HG02970 (cell line): Measurements from ENCODE around the gene GARRE1.
"Not testable (repeated sequence)": the region's sequence is repeated elsewhere in the genome, so short reads cannot be mapped to it uniquely, and the experiment has no call there.

ENCODE experiments used
- ATAC-seq: cut with Tn5 transposase; IDR thresholded peaks from one replicate; pipeline ENCODE4 v1.9.1; 2021; ENCODE audit warnings: mild to moderate bottlenecking, moderate library complexity, moderate number of reproducible peaks; ENCODE audit not compliant: unreplicated experiment, low FRiP score

The GARRE1 gene

GRCh38 chr19:34257559-34257924 is 3.2 kb downstream of the GARRE1 start:
- no peak for ATAC-seq

GRCh38 chr19:34259367-34260095 is 5.2 kb downstream of the GARRE1 start:
- ATAC-seq = no peak

- no peak for ATAC-seq
These were observed 6.4 kb downstream of the GARRE1 start for GRCh38 chr19:34260771-34261173.

- ATAC-seq = no peak
These were observed 7.2 kb downstream of the GARRE1 start for GRCh38 chr19:34261334-34262109.

- ATAC-seq = no peak
These were observed 9.4 kb downstream of the GARRE1 start for GRCh38 chr19:34263745-34264237.

- ATAC-seq = no peak
These were observed 10.9 kb downstream of the GARRE1 start for GRCh38 chr19:34265221-34265650.

GRCh38 chr19:34269081-34269480 is 14.7 kb downstream of the GARRE1 start:
- no peak for ATAC-seq

- no peak for ATAC-seq
These were observed 15.1 kb downstream of the GARRE1 start for GRCh38 chr19:34269489-34269888.

GRCh38 chr19:34269968-34270621 is 15.7 kb downstream of the GARRE1 start:
- no peak for ATAC-seq

- no peak for ATAC-seq
These were observed 18.8 kb downstream of the GARRE1 start for GRCh38 chr19:34273121-34273520.

- ATAC-seq = no peak
These were observed 20.0 kb downstream of the GARRE1 start for GRCh38 chr19:34274284-34274826.

- ATAC-seq = no peak
These were observed 20.7 kb downstream of the GARRE1 start for GRCh38 chr19:34274827-34275625.

GRCh38 chr19:34275705-34276104 is 21.4 kb downstream of the GARRE1 start:
- no peak for ATAC-seq

- no peak for ATAC-seq
These were observed 22.3 kb downstream of the GARRE1 start for GRCh38 chr19:34276614-34277013.

GRCh38 chr19:34277244-34277643 is 22.9 kb downstream of the GARRE1 start:
- no peak for ATAC-seq

- ATAC-seq = no peak
These were observed 24.4 kb downstream of the GARRE1 start for GRCh38 chr19:34278783-34279182.

GRCh38 chr19:34281444-34281843 is 27.1 kb downstream of the GARRE1 start:
- ATAC-seq = not testable (repeated sequence)

- ATAC-seq = no peak
These were observed 28.5 kb downstream of the GARRE1 start for GRCh38 chr19:34282611-34283519.

GRCh38 chr19:34284505-34284904 is 30.2 kb downstream of the GARRE1 start:
- ATAC-seq = no peak
